HG02852 (cell line): ENCODE results near the gene SERPINI1.
A peak's percentile ranks its signal among the peaks of the same experiment; 100 is the strongest.

Experiments
- ATAC-seq: cut with Tn5 transposase; IDR thresholded peaks from one replicate; pipeline ENCODE4 v1.9.1; 2021; ENCODE audit warnings: mild to moderate bottlenecking, moderate library complexity; ENCODE audit not compliant: unreplicated experiment

Gene SERPINI1

GRCh38 chr3:167735233-167736138 lies at the start of gene SERPINI1:
TSS of gene SERPINI1 (plus strand) at chr3:167735721. CDS start at chr3:167789129, 53,408 bp downstream.
- ATAC-seq: peak; percentile 58

- ATAC-seq: peak; percentile 100
Observed at GRCh38 chr3:167691366-167691765, 44.2 kb upstream of the SERPINI1 start.

- no peak for ATAC-seq
Observed at GRCh38 chr3:167694121-167694520, 41.4 kb upstream of the SERPINI1 start.

DNA sequence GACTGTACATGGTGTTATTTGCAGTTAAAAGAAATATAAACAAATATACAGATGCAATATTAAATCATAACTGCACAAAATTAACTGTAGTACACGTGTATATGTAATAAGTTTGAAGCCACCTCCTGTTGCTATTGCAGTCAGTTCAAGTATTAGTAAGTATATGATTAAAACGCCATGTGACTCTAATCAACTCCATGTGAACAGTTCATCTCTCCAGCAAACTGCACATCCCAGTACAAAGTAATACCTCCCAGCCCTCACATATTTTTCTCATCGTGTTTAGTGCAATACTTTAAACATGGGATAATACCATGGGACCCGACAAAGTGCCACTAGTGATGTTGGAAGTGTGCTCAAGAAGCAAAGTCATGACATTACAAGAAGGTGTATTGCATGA lies 35.5 kb upstream of the SERPINI1 start:
- ATAC-seq: no peak

DNA sequence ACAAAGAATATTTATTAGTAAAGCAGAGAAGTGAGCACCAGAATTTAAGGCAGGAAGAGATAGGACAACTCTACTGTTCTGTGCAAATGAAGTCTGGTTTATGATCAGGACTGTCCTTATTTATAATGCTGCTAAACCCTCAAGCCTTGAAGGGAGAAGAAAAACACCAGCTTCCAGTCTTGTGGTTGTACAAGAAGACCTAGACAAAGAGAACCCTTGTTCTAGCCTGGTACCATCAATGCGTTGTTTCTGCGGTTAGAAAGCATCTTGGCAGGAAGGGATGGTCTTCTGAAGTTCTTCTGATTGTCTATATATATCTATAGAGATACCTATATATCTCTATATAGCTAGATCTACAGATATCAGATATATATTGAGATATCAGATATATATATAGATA lies 34.6 kb upstream of the SERPINI1 start:
- no peak for ATAC-seq

DNA sequence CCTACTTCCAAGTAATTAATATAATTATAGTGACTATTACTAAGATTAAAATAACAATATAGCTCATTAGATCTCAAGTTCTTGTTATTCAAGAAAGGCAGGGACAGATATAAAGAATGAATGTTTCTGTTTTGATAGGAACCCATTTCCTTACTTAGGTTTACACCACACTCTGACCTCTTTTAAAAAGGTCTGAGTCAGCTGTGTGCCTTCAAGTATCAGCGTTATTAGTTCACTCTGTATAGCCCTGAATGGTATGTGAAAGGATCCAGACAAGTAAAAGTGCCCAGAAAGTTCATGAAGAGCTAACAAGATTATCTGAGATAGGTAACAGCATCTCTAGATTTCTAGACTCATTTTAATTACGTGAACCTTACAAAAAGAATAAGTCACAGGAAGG lies 29.7 kb upstream of the SERPINI1 start:
- no peak for ATAC-seq

GRCh38 chr3:167709690-167710089 lies 25.8 kb upstream of the SERPINI1 start:
- no peak for ATAC-seq

DNA sequence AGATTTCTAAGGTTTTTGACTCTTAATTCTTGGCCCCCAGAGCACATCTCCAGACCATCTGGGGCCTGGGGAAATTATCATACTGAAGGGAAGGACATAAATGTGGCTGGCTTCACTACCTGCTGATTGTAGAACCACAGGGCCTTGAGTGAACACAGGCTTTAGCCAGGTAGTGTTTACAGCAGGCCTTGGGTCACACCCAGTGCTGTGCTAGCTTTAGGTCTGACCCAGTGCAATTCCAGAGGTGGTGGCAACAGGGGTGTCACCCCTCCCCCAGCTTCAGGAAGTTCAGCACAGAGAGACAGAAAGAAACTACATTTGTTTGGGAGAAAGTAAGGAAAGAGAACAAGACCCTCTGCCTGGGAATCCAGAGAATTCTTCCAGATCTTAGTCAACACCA lies 25.0 kb upstream of the SERPINI1 start:
- no peak for ATAC-seq

DNA sequence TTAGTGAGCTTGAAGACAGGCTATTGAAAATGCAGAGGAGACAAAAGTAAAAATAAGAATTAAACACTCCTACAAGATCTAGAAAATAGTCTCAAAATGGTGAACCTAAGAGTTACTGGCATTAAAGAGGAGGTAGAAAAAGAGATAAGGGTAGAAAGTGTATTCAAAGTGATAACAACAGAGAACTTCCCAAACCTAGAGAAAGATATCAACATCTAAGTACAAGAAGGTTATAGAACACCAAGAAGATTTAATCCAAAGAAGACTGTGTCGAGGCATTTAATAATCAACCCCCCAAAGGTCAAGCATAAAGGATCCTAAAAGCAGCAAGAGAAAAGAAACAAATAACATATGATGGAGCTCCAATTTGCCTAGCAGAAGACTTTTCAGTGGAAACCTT lies 24.1 kb upstream of the SERPINI1 start:
- no peak for ATAC-seq

DNA sequence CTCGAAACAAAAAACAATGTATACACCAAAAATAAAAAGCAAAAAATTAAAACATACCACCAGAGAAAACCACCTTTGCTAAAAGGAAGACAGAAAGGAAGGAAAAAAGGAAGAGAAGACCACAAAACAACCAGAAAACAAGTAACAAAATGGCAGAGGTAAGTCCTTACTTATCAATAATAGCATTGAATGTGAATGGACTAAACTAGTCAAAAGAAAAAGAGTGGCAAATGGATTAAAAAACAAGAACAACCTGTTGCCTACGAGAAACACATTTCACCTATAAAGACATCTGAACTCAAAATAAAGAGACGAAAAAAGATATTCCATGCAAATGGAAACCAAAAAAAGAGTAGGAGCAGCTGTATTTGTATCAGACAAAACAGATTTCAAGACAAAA lies 23.1 kb upstream of the SERPINI1 start:
- no peak for ATAC-seq

DNA sequence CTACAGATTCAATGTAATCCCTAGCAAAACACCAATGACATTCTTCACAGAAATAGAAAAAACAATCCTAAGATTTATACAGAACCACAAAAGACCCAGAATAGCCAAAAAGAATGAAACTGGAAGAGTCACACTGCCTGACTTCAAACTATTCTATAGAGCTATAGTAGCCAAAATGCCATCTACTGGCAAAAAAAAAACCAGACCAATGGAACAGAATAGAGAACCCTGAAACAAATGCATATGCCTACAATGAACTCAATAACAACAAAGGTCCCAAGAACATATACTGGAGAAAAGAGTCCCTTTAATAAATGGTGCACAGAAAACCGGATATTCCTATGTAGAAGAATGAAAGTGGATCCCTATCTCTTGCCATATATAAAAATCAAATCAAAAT lies 20.6 kb upstream of the SERPINI1 start:
- ATAC-seq: no peak

- ATAC-seq: no peak
Observed at GRCh38 chr3:167716920-167717319, 18.6 kb upstream of the SERPINI1 start.

DNA sequence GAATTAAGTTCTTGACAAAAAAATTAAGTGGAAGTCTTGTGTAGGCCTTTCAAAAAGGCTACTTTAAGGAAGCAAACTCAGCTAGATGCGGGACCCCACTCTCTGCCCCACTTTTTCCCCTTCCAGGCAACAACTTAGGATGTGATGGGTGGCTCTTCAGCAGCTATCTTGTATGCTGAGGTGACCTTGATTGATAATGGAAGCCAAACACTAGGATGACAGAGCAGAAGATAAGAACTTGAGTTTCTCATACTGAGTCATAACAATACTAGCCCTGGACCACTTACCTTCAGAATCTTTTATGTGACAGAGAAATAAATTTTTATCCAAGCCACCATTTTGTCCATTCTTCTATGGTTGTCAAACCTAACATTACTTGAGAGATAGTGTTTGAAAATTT lies 16.9 kb upstream of the SERPINI1 start:
- ATAC-seq: no peak

DNA sequence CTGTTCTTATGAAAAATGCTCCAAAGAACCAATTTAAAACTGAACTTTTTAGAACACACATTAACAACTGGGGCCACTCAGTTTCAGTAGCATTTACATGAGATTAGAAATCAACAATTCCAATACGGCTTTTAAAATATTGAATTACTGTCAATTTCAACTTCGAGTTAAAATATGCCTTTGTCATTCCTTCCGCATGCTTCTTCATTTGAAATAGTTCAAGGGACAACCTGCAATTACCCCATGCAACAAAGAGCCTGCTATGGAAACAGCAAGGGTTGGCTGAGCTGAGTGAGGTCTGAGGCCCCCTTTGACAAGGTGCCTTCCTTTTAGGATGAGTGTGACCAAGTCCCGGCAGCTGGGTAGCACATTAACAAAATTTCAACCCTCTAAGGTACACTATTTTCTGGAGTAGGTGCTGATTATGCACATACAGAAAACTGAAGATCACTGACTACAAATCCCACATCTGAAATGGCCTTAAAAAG lies 12.5 kb upstream of the SERPINI1 start:
- no peak for ATAC-seq

DNA sequence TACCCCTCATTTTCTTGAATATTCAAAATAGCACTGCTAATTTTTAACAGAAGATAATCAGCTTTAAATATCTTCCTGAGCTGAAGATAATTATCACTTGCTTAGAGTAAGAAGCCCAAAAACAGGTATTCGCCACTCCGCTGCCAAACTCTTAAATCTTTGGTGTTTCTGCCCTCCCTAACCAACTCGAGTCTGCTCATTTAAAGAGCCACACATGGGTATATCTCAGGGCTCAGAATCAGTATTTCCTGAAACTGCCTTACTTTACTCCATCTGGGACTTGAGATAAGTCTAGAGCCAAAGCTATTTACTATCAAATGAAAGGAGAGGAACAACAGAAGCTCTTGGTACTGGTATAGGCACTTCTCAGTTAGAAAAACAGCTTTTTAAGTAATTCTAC lies 11.6 kb upstream of the SERPINI1 start:
- no peak for ATAC-seq

GRCh38 chr3:167728176-167728575 lies 7.3 kb upstream of the SERPINI1 start:
- ATAC-seq: no peak

GRCh38 chr3:167728632-167729323 lies 6.7 kb upstream of the SERPINI1 start:
- no peak for ATAC-seq

DNA sequence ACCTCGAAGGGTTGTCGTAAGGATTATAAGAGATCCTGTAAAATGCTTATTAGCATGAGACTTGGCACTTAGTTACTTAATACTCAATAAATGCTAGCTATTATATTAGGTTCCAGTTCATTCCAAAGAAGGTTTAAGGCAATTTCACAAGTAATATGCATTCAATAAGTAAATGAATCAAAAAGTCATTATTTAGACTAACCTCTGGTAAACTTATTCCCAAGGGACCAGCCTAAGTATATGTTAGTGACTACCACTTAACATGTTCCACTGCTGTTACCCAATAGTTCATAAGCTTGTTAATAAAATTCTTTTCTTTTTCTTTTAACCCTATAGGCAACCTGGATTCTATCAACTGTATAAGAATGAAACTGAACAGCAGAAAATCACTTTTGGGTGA lies 5.9 kb upstream of the SERPINI1 start:
- no peak for ATAC-seq

DNA sequence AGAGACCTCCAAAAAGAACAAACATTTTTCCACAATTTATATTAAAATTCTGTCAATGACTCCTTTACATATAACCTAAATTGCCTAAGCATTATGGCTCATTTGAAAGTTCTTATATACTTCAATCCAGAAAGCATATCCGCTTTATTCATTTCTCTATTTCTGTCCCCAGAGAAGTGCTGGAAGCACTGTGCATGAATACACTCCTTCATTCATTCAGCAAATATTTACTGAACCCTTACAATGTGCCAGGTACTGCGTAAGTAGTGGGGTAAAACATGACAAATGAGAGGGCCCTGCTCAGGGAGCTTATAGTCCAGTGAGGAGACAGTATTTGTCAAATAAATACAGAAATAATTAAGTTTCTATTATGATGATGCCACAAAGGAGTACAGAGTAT lies 4.1 kb upstream of the SERPINI1 start:
- no peak for ATAC-seq

- no peak for ATAC-seq
Observed at GRCh38 chr3:167732313-167733065, 3.0 kb upstream of the SERPINI1 start.

DNA sequence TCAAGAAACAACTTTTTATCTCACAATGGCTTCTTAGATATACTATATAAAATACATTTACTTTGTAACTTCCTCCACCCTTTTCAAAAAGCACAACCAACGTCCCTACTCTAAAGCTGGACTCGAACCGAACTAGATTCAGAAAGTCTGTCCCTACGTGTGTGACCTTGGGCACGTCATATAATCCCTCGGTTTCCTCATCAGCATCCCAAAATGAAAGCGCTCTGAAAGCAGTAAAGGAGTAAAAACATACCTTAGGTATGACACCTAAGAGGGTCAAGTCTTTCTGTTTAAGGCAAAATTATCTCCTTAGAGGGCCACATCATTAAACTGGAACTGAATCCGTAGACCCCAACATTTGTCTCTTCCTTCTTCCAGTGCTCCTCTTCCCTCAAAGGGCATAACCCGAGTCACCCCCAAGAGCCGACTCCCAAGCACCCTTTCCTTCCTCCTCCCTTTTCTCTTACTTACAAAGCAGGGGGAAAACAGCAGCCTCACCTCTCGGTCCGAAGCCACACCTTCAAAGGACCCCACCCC lies 1.5 kb upstream of the SERPINI1 start:
- ATAC-seq: no peak
